ENCODE results near the gene CDH4. TPM values are rescaled to one million over a fixed set of nuclear protein-coding genes. Genes with fewer than 3 reads are reported as not detected.

Gene CDH4
- total RNA-seq, 1 experiment from 2014 or later, result 5.3 TPM

- no peak for TF ChIP-seq ARID4B (CRISPR knock-in tag; IDR thresholded peaks at IDR 0.05; ENCODE audit: borderline replicate concordance)
- TF ChIP-seq TP53 (CRISPR knock-in tag; IDR thresholded peaks at IDR 0.05), result no peak
- no peak for TF ChIP-seq ZNF219 (CRISPR knock-in tag; IDR thresholded peaks at IDR 0.05; ENCODE audit: borderline replicate concordance)
- no peak for TF ChIP-seq ZNF396 (CRISPR knock-in tag; IDR thresholded peaks at IDR 0.05; ENCODE audit: borderline replicate concordance)
- no peak for TF ChIP-seq E2F4 (CRISPR knock-in tag; IDR thresholded peaks at IDR 0.05; ENCODE audit: borderline replicate concordance, low read depth)
- TF ChIP-seq NR2C2 (CRISPR knock-in tag; IDR thresholded peaks at IDR 0.05), result no peak
Measured at GRCh38 chr20:61262036-61262435, 10.0 kb downstream of the CDH4 start (continued).

- H3K4me1 Mint-ChIP-seq, result peaks cover 17% of the 10 kb centered on the region
- ChIA-PET POLR2A (no interaction called here), CTCF (interaction anchor here (1.3 to 2.5 kb wide), 5 partner anchors 9 to 305 kb away, joined by 3 to 9 read pairs (median 5); no protein-coding TSS in a partner anchor)
- peaks cover 27% of the 10 kb centered on the region for H3K36me3 Mint-ChIP-seq
- no peak overlapping the region for H3K4me3 Mint-ChIP-seq
- H3K27ac Mint-ChIP-seq, result no peak overlapping the region
- DNase-seq (ENCODE audit: low spot score) (no peak), ATAC-seq (no peak)
- TF ChIP-seq JUN (CRISPR knock-in tag; IDR thresholded peaks at IDR 0.05) (no peak), TEAD1 (CRISPR knock-in tag; IDR thresholded peaks at IDR 0.05) (no peak), ZNF317 (CRISPR knock-in tag; IDR thresholded peaks at IDR 0.05; ENCODE audit: borderline replicate concordance, low read depth) (no peak), ETV6 (CRISPR knock-in tag; IDR thresholded peaks at IDR 0.05) (no peak), ZNF263 (CRISPR knock-in tag; IDR thresholded peaks at IDR 0.05; ENCODE audit: low read depth) (no peak), ATF2 (CRISPR knock-in tag; IDR thresholded peaks at IDR 0.05; ENCODE audit: borderline replicate concordance, low read depth) (no peak), FOXP4 (CRISPR knock-in tag; IDR thresholded peaks at IDR 0.05) (no peak), GTF2I (CRISPR knock-in tag; conservative IDR thresholded peaks at IDR 0.05) (no peak), NFE2L1 (CRISPR knock-in tag; IDR thresholded peaks at IDR 0.05) (no peak), MYBL2 (CRISPR knock-in tag; IDR thresholded peaks at IDR 0.05) (no peak)
- peaks cover 33% of the 10 kb centered on the region for H3K27me3 Mint-ChIP-seq (ENCODE audit: low read depth)
- peaks cover 17% of the 10 kb centered on the region for H3K9me3 Mint-ChIP-seq
Measured at GRCh38 chr20:61262514-61262913, 10.5 kb downstream of the CDH4 start.
